ENCODE measurements around the gene SMAD3. TPM values are rescaled to one million over a fixed set of nuclear protein-coding genes. Genes with fewer than 3 reads are reported as not detected.

SMAD3 gene
- total and polyA plus RNA-seq, 2 of the 8 experiments (the other 6 are each of a cell fraction or from before 2014, with no cell fraction given): 10.1 to 12.4 TPM

DNA sequence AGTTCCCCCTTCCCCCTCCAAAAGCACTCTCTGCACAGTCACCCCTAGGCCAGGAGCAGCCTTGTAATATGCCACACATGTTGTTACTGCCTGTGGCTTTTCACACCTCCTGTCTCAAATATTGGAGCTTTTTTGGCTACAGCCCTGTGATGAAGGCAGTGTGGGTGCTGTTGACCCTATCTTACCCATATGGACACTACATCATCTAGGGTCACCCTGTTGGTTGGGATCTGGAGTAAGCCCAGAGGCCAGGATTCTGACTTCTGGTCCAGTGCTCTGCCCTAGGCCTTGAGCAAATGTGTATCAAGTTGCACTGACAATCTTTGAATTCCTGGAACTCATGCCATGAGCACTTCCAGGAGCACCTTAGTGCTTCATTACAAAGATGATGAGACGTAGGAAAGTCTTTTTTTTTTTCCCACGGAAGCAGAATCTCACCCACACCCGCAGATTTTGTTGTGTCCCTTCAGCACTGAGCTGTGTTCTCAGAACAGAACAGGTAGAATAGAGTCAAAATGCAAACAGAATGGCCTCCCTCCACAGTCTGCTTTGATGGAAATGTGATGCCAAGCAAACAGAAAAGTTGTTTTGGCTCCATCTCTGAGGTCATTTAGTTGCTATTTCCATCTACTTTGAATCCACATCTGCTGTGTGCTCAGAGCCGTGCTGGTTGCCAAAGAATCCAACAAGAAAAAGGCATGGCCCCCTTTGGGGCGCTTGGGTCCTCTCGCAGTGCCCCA, 49.6 kb downstream of the SMAD3 start:
- Histone ChIP-seq H2BK120ac (replicated peaks; ENCODE audit: low read depth, low read length) (no peak overlapping the region), H4K91ac (replicated peaks; ENCODE audit: insufficient read length, low read length) (no peak overlapping the region), H3K27me3 (replicated peaks in 1 of 4; ENCODE audit: control insufficient read depth in 3 of 4, extremely low read depth in 1 of 4, insufficient read depth in 3 of 4, low read length in 3 of 4) (no peaks in the 10 kb centered on the region), H2AFZ (ENCODE audit: low read length) (no peak overlapping the region), H4K5ac (ENCODE audit: insufficient read length, low read depth, low read length) (no peak overlapping the region), H3K36me3 (ENCODE audit: control insufficient read depth in 2 of 4, insufficient read depth in 4 of 4, low read length in 3 of 4) (no peaks in the 10 kb centered on the region), H3K23me2 (ENCODE audit: low read depth, low read length) (no peaks in the 10 kb centered on the region), H2BK15ac (ENCODE audit: low read length) (no peak overlapping the region), H3K79me1 (ENCODE audit: low read depth, low read length) (no peaks in the 10 kb centered on the region), H3K14ac (ENCODE audit: insufficient read length) (no peak overlapping the region), H3K18ac (ENCODE audit: extremely low read depth, low read length) (no peak overlapping the region), H3K27ac (ENCODE audit: low read depth, low read length) (no peak overlapping the region), H3K9me3 (ENCODE audit: insufficient read depth in 2 of 2, low read depth in 1 of 2, low read length in 1 of 2) (peaks cover 0 to 9% of the 10 kb centered on the region in 2 experiments; a peak in 3 of 4 replicates), H3K4me1 (replicated peaks in 1 of 4; ENCODE audit: control insufficient read depth in 3 of 4, insufficient read depth in 4 of 4, low read length in 3 of 4) (no peaks in the 10 kb centered on the region), H2BK20ac (ENCODE audit: low read length) (no peak overlapping the region), H4K8ac (ENCODE audit: extremely low read depth, insufficient read depth, low read length) (no peak overlapping the region), H3K56ac (replicated peaks; ENCODE audit: insufficient read length, low read depth, low read length) (no peak overlapping the region), H2BK12ac (ENCODE audit: low read depth, low read length) (no peak overlapping the region), H3K4me3 (ENCODE audit: extremely low read depth in 1 of 4, insufficient read depth in 2 of 4, low read depth in 3 of 4, low read length in 4 of 4) (no peak overlapping the region), H2BK5ac (ENCODE audit: low read depth, low read length) (no peak overlapping the region), H3K4ac (replicated peaks; ENCODE audit: insufficient read length, low read depth, low read length) (no peak overlapping the region), H2AK5ac (ENCODE audit: low read depth, low read length) (no peak overlapping the region), H4K20me1 (replicated peaks in 1 of 2; ENCODE audit: control insufficient read depth in 1 of 2, insufficient read depth in 2 of 2, low read length in 2 of 2) (peaks cover 0 to 2% of the 10 kb centered on the region in 2 experiments), H3K9ac (replicated peaks in 1 of 4; ENCODE audit: extremely low read depth in 1 of 4, low read depth in 3 of 4, low read length in 3 of 4) (no peak overlapping the region), H3K79me2 (ENCODE audit: control insufficient read depth in 1 of 2, insufficient read depth in 2 of 2, low read length in 2 of 2) (0 out of 4 replicates have a peak, but pooled peaks cover 0 to 4% of the 10 kb centered on the region in 2 experiments), H3K23ac (ENCODE audit: insufficient read length) (no peak overlapping the region), H3K4me2 (ENCODE audit: insufficient read depth in 1 of 2, low read depth in 2 of 2, low read length in 2 of 2) (no peak overlapping the region)
- WGBS, 2 experiments (ENCODE audit: extremely low coverage in 1 of 2, insufficient coverage in 1 of 2, insufficient read length in 1 of 2, insufficient replicate concordance in 2 of 2, low coverage in 1 of 2, low lambda C conversion rate in 2 of 2, missing lambda C conversion rate in 1 of 2): 86% methylated on average over 6 of the region's 6 CpGs; no CpG with 5 or more reads in 1 of the 2 experiments
- ChIA-PET POLR2A (ENCODE audit: partially characterized antibody) (no interaction called here), CTCF (ENCODE audit: partially characterized antibody) (interaction anchor here (1.5 kb wide), 1 partner anchor 12 kb away, joined by 3 read pairs; no protein-coding TSS in a partner anchor)
- DNase-seq (ENCODE audit: low read depth in 1 of 2, low spot score in 2 of 2) (no peak), FAIRE-seq (no peak)

Measured in H1 (cell line).